HFFc6 (cell line): ENCODE data around the gene GOT1. TPM values are rescaled to one million over a fixed set of nuclear protein-coding genes. Genes with fewer than 3 reads are reported as not detected.

Experiments used
- DNase-seq: peaks from one replicate; pipeline ENCODE4 v3.0.0-alpha.2; 2018
- H3K27ac Mint-ChIP-seq: 2 replicates; pipeline ENCODE4 v1.8.0; 2020; ENCODE audit warnings: mild to moderate bottlenecking, mixed read lengths
- H3K27me3 Mint-ChIP-seq: 2 replicates; pipeline ENCODE4 v1.8.0; 2021; ENCODE audit warnings: mild to moderate bottlenecking, moderate library complexity, mixed read lengths; ENCODE audit not compliant: insufficient read depth
- H3K36me3 Mint-ChIP-seq: 2 replicates; pipeline ENCODE4 v1.8.0; 2021; ENCODE audit warnings: low read depth, mixed read lengths
- H3K4me1 Mint-ChIP-seq: 2 replicates; pipeline ENCODE4 v1.8.0; 2020; ENCODE audit warnings: low read depth, mixed read lengths
- H3K4me3 Mint-ChIP-seq: 2 replicates; pipeline ENCODE4 v1.8.0; 2020; ENCODE audit warnings: mild to moderate bottlenecking, moderate library complexity, mixed read lengths
- H3K9me3 Mint-ChIP-seq: 2 replicates; pipeline ENCODE4 v1.8.0; 2020; ENCODE audit warnings: mild to moderate bottlenecking, mixed read lengths
- CTCF ChIP-seq: fragments of 200-600 bp; sonication (generic); IDR thresholded peaks from 2 replicates; pipeline ENCODE4 v1.5.0; 2021; ENCODE audit warnings: antibody characterized with exemption, mild to moderate bottlenecking
- total RNA-seq, 6 experiments: library from RNA; stranded (reverse); fragmentation: NEBNext Ultra II Directional; extraction: Animal tissue kit (Norgen Biotek cat#: 25700); gene quantifications; 2 replicates in 1 of 6; 3 replicates in 5 of 6; pipeline ENCODE4 v1.2.3, GENCODE V29; 2021

GOT1 gene
- total RNA-seq, 6 experiments from 2014 or later: 34.9 to 42.0 (median 41.6) TPM

- no peak for DNase-seq
- Mint-ChIP-seq H3K36me3 (no peaks in the 10 kb centered on the region), H3K27me3 (peaks cover 46% of the 10 kb centered on the region), H3K4me3 (no peak overlapping the region), H3K9me3 (no peaks in the 10 kb centered on the region), H3K27ac (no peak overlapping the region), H3K4me1 (peaks cover 11% of the 10 kb centered on the region; the same call in 1 of the 2 replicates)
- no peak for TF ChIP-seq CTCF
These were observed 21.6 kb upstream of the GOT1 start for GRCh38 chr10:99451981-99452380.

- Mint-ChIP-seq H3K27ac (no peak overlapping the region), H3K36me3 (no peaks in the 10 kb centered on the region), H3K27me3 (peaks cover 48% of the 10 kb centered on the region), H3K4me3 (no peak overlapping the region), H3K4me1 (peaks cover 11% of the 10 kb centered on the region; the same call in 1 of the 2 replicates), H3K9me3 (no peaks in the 10 kb centered on the region)
- TF ChIP-seq CTCF: no peak
- DNase-seq: no peak
These were observed 21.0 kb upstream of the GOT1 start for GRCh38 chr10:99451499-99451788.

- Mint-ChIP-seq H3K4me1 (peaks cover 11% of the 10 kb centered on the region; the same call in 1 of the 2 replicates), H3K9me3 (no peaks in the 10 kb centered on the region), H3K27ac (no peak overlapping the region), H3K27me3 (peaks cover 45% of the 10 kb centered on the region), H3K4me3 (no peak overlapping the region), H3K36me3 (no peaks in the 10 kb centered on the region)
- TF ChIP-seq CTCF: no peak
- no peak for DNase-seq
These were observed 20.4 kb upstream of the GOT1 start for GRCh38 chr10:99450624-99451498.

DNA sequence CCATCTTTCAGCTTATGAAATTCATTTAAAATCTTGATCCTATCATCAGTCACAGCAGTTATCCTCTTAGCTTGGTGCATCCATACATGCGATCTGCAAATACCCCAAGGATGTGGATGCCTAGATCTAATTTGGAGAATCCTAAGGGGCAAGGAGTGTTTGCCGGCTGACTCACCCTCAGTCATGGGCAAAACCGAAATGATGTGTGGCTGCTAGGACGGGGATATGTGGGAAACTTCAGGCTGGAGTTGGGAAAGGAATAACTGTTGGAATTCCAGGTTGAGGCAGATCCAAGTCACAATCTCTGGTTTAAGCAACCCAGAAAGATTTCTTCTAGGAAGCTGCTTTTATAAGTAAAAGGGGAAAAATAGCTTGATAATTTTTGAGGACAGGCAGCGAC lies 19.7 kb upstream of the GOT1 start:
- H3K4me1 Mint-ChIP-seq: peaks cover 11% of the 10 kb centered on the region; the same call in 1 of the 2 replicates
- H3K4me3 Mint-ChIP-seq: peak overlapping the region; percentile 3; the same call in 1 of the 2 replicates
- peaks cover 49% of the 10 kb centered on the region for H3K27me3 Mint-ChIP-seq
- no peak for TF ChIP-seq CTCF
- no peak overlapping the region for H3K27ac Mint-ChIP-seq
- no peaks in the 10 kb centered on the region for H3K9me3 Mint-ChIP-seq
- H3K36me3 Mint-ChIP-seq: no peaks in the 10 kb centered on the region
- DNase-seq: no peak

DNA sequence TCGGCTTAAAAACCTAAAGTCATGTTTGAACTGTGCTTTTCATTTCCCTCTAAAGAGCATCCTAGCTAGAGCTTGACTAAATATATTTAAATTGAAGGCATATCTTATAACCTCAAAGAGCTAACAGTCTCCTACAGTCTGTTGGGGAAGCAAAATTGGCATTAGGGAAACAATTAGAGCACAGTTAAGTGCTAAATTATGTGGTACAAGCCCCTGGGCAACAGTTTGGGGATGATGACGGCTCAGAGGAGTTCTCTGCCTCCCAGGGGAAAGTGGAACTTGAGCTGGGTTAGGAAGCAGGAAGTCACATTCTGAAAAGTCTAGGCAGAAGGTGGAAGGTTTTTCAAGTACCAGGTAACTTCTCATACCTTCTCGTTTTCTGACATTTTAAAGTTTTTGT lies 18.6 kb upstream of the GOT1 start:
- Mint-ChIP-seq H3K4me3 (no peak overlapping the region), H3K27me3 (peaks cover 50% of the 10 kb centered on the region), H3K36me3 (no peaks in the 10 kb centered on the region), H3K4me1 (peaks cover 11% of the 10 kb centered on the region; the same call in 1 of the 2 replicates), H3K9me3 (no peaks in the 10 kb centered on the region), H3K27ac (no peak overlapping the region)
- no peak for DNase-seq
- TF ChIP-seq CTCF: no peak
